ENCODE results near the gene PHF24. TPM values are rescaled to one million over a fixed set of nuclear protein-coding genes. Genes with fewer than 3 reads are reported as not detected.

PHF24 gene
- total RNA-seq, 2 donors from 2014 or later: 111 TPM; not detected in 1

DNA sequence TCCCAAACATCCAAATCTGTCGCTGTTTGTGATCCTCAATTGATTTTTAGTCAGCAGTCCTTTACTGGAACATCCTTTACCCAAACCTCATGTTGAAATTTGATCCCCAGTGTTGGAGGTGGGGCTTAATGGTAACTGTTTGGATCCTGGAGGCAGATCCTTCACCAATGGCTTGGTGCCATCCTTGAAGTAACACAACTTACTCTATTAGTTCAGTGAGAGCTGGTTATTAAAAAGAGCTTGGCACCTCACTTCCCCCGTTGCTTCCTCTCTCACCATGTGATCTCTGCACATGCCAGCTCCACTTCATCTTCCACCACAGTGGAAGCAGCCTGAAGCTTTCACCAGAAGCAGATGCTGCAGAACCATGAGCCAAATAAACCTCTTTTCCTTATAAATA, 71.8 kb downstream of the PHF24 start:
- DNase-seq (ENCODE audit: low spot score): no peak
- H3K27me3 ChIP-seq (replicated peaks; ENCODE audit: insufficient read depth): no peaks in the 10 kb centered on the region
- H3K36me3 ChIP-seq: no peaks in the 10 kb centered on the region
- TF ChIP-seq POLR2A (IDR thresholded peaks at IDR 0.05): no peak
- TF ChIP-seq, protein P1, sequence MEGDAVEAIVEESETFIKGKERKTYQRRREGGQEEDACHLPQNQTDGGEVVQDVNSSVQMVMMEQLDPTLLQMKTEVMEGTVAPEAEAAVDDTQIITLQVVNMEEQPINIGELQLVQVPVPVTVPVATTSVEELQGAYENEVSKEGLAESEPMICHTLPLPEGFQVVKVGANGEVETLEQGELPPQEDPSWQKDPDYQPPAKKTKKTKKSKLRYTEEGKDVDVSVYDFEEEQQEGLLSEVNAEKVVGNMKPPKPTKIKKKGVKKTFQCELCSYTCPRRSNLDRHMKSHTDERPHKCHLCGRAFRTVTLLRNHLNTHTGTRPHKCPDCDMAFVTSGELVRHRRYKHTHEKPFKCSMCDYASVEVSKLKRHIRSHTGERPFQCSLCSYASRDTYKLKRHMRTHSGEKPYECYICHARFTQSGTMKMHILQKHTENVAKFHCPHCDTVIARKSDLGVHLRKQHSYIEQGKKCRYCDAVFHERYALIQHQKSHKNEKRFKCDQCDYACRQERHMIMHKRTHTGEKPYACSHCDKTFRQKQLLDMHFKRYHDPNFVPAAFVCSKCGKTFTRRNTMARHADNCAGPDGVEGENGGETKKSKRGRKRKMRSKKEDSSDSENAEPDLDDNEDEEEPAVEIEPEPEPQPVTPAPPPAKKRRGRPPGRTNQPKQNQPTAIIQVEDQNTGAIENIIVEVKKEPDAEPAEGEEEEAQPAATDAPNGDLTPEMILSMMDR (IDR thresholded peaks at IDR 0.05): no peak
- TF ChIP-seq POLR2AphosphoS5 (IDR thresholded peaks at IDR 0.05): no peak
- 61% methylated on average over 2 of the region's 2 CpGs for WGBS
- H3K27ac ChIP-seq: no peak overlapping the region
- H3K9me3 ChIP-seq: no peaks in the 10 kb centered on the region
- H3K4me1 ChIP-seq (replicated peaks): no peaks in the 10 kb centered on the region
- intact Hi-C loops (cut with DNase I): no loop called here
- H3K4me3 ChIP-seq: no peak overlapping the region

Other genes with a start within 250 kb of the PHF24 start
- 10 to 100 TPM in 1 of 2 donors, 1 to 10 TPM in 1; 7.2 to 24.5 TPM for gene CCL21, start 248.1 kb upstream of the PHF24 start, total RNA-seq
- gene DNAJB5, start 31.5 kb downstream of the PHF24 start, total RNA-seq: 10 to 100 TPM; 16.5 to 43.3 TPM
- 100 to 1,000 TPM; 161 to 180 TPM for gene VCP, start 114.3 kb downstream of the PHF24 start, total RNA-seq
- gene FANCG, start 121.7 kb downstream of the PHF24 start, total RNA-seq: 10 to 100 TPM; 12.9 to 16.8 TPM
- gene PIGO, start 138.3 kb downstream of the PHF24 start, total RNA-seq: 10 to 100 TPM; 29.9 to 30.7 TPM
- gene STOML2, start 144.8 kb downstream of the PHF24 start, total RNA-seq: 100 to 1,000 TPM; 100 to 114 TPM
- gene ATOSB, start 157.6 kb downstream of the PHF24 start, total RNA-seq: 10 to 100 TPM; 15.9 to 21.3 TPM
- gene UNC13B, start 203.7 kb downstream of the PHF24 start, total RNA-seq: 100 to 1,000 TPM in 1 of 2 donors, 10 to 100 TPM in 1; 63.8 to 140 TPM

All from prostate gland (tissue), 2 donors.